Measurements from ENCODE around the gene ROS1. TPM values are rescaled to one million over a fixed set of nuclear protein-coding genes. Genes with fewer than 3 reads are reported as not detected.
"Not testable (repeated sequence)": the region's sequence is repeated elsewhere in the genome, so short reads cannot be mapped to it uniquely, and the experiment has no call there.

Gene ROS1
- total RNA-seq, 1 donor from 2014 or later, result 0.15 TPM

DNA sequence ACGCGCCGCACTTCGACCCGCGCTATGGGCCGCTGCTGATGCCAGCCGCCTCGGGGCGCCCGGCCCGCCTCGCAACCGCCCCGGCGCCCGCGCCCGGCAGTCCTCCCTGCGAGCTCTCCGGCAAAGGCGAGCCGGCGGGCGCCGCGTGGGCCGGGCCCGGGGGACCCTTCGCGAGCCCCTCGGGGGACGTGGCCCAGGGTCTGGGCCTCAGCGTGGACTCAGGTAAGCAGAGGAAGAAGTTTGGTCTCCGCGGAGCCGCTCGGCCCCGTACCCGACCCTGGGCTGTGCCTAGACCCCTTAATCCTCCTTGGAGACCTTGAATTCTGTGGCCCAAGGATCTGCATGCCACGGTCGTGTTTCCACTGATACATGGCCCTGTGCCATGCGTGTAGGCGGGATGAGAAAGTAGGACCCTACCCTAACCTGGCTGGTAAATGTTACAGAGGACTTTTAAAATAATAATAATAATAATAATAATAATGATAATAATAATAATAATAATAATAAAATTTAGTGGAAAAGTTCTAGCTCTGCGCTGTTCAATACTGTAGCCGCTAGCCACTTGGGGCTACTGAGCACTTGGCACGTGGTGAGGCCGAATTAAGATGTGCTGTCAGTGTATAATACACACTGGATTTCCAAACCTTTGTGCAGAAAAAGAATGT is 154.8 kb downstream of the ROS1 start:
- DNase-seq (ENCODE audit: low spot score) (no peak), ATAC-seq (peak; percentile 41)

DNA sequence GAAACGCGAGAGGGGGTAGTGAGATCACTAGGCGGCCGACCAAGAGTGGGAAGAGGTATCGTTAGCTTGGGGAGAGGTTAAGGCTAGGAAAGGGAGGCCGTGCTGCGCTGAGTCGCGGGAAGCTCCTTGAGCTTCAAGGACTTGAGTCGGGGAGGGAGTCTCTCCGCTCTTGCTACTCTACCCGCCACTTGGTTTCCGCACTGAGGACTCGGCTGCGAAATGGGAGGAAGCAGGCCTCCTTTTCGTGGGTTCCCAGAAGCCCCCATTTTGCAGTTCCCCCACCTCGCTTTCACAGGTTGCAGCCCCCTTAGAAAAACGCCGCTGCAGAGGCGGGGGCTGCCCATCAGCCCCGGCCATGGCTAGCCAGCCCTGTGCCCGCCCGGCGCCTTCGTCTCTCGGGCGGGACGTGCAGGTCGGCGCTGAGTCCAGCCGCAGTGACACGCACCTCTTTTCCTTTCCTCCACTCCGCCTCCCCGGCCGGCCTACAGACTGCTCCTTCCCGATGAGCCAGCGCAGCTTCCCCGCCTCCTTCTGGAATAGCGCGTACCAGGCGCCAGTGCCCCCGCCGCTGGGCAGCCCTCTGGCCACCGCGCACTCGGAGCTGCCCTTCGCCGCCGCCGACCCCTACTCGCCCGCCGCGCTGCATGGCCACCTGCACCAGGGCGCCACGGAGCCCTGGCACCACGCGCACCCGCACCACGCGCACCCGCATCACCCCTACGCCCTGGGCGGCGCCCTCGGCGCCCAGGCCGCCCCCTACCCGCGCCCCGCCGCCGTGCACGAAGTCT is 155.5 kb downstream of the ROS1 start:
- no peak for DNase-seq (ENCODE audit: low spot score)
- peak; percentile 35 for ATAC-seq

DNA sequence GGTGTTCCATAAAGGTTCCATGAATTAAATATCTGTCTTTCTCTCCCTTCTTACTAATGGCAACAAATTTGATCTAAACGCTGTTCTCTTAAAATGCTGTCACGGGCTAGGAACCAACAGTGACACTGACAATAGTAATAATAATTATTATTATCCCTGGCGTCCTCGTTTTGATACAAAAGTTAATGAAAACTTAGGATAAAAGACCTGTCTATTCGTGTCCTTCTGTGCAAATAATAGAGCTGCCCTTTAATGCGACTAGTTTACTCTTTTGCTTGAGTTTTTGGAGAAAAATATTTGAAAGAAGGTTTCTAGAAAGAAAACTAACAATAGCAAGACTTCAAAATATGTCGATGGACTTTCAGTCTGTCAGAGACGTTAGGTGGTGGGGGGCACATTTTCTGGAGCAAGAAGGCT is 156.1 kb downstream of the ROS1 start:
- no peak for ATAC-seq
- DNase-seq (ENCODE audit: low spot score), result no peak

DNA sequence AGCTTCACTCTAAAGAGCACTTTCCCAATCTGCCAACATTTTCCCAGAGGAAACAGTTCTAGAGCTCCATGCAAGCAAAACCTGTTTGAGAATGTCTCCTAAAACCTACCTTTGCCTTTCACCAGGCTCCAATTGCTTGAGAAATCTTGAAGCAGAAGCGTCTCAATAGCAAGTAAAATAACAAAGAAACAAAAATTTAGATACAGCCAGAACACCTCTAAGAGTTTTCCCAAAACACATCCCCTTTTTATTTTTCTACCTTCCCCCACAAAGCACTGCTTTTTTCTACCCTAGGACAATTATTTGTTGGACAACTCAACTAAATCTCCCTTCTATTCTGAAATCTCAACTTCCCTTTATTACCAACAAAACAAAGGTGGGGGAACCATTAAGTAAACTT is 156.8 kb downstream of the ROS1 start:
- DNase-seq (ENCODE audit: low spot score) (no peak), ATAC-seq (no peak)

DNA sequence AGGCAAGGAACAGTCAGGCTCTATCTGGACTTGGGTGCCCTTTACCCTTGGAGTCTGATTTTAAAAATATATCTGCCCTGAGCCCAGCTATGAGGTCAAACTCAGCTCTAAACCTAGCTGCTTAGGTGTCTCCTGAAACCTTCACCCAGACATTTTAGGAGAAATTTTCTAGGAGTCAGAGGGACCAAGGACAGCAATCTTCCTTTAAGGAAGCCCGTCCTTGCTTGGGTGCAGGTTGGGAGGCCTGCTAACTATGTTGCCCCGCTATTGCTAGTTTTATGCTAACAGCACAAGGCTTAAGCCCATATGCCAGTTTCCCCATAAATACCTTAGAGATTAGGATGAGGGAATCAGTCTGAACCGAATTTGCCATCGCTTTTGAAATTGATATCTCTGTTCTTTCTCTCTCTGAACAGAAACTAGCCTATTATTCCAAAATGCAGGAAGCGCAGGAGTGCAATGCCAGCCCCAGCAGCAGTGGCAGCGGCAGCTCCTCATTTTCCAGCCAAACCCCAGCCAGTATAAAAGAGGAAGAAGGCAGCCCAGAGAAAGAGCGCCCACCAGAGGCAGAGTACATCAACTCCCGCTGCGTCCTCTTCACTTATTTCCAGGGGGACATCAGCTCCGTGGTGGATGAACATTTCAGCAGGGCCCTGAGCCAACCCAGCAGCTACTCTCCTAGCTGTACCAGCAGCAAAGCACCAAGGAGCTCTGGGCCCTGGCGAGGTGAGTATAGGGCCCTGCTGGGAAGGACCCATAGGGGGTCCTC is 157.8 kb downstream of the ROS1 start:
- DNase-seq (ENCODE audit: low spot score) (no peak), ATAC-seq (no peak)

DNA sequence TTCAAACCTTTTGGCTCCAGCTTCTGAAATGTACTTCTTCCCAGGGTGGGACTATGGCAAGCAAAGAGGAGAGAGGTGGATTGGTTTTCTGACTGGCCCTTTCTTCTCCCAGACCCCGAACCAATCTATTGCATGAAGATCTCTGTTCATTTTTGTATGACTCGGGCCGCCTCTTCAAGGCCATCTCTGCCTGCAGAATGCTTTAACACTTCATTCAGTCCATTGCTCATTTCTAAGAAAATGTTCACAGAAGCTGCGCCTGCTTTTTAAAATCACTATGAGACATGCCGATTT is 158.7 kb downstream of the ROS1 start:
- no peak for DNase-seq (ENCODE audit: low spot score)
- no peak for ATAC-seq

DNA sequence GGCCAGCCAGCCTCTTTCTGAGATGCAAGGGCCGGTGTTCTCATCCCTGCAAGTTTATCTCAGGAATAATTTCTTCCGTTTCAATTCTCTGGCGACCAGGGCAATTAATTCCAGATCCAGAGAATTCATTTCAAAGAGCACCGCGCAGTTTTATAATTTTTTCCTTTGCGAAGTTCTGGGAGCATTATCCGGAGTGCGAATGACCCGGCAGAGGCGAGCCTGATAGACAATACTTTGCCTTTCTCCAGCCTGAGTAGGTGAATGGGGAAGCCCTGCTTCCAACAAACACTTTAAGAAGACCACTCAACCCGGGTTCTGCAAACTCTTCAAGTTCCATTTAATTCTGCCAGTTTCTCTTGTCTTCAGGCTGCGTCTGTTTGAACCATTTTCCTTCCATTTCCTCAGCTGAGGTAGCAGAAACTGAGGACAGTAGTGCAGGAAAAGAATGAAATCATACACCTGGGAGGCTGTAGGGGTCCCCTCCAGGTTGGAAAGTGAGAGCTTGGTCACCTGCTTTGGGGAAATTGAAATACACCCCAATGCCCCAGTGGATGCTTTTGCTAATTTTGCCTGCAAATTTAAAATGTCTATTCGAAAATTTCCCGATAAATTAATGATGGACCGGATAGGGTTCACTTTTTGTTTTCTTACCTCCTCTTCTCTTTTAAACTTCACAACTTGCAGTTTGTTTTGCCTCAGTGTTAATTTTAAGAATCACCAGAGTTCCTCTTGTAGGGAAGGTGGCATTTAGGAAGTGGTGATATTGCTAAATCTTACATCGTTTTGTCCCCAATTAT is 159.3 kb downstream of the ROS1 start:
- no peak for DNase-seq (ENCODE audit: low spot score)
- ATAC-seq, result no peak

DNA sequence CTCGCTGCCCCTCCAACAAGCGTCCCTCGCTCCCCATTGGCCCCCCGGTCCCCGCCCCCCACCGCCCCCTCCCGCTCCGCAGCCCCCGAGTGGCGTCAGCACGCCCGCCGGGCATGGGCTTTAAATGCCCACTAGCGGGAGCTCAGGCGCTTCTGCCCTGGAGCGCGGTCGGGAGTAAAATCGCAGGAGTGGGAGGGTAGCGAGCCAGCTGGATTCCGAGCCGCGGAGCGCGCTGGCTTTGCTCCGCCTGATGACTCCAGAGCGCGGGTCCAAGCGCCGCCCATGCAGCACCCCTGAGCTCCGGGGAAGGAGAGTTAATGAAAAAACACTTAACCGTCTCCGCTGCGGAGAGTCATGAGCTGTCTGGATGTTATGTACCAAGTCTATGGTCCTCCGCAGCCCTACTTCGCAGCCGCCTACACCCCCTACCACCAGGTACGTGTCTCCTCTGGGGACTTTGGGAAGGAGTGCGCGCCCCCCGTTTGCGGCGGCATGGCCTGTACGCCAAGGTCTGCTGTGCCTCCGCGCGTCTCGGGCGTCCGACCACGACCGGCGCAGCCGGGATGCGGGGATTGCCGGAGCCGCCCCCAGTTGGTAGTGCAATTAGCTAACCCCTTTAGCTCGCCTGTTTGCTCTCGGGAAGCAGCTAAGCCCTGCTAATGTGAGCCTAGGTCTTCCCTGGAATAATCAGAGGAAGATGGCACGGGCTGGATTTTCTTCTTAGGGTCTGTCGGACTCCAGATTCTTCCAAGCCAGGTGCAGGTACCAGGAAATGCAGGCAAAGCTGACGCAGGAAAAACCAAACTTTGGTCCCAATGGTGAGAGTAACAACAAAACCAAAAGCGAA is 160.1 kb downstream of the ROS1 start, which contains the start of gene VGLL2:
VGLL2 (plus strand) TSS at position 149 of the 847 bp plus-strand sequence; CDS start at position 355, 206 bp downstream.
- DNase-seq (ENCODE audit: low spot score), result no peak
- peak; percentile 94 for ATAC-seq

DNA sequence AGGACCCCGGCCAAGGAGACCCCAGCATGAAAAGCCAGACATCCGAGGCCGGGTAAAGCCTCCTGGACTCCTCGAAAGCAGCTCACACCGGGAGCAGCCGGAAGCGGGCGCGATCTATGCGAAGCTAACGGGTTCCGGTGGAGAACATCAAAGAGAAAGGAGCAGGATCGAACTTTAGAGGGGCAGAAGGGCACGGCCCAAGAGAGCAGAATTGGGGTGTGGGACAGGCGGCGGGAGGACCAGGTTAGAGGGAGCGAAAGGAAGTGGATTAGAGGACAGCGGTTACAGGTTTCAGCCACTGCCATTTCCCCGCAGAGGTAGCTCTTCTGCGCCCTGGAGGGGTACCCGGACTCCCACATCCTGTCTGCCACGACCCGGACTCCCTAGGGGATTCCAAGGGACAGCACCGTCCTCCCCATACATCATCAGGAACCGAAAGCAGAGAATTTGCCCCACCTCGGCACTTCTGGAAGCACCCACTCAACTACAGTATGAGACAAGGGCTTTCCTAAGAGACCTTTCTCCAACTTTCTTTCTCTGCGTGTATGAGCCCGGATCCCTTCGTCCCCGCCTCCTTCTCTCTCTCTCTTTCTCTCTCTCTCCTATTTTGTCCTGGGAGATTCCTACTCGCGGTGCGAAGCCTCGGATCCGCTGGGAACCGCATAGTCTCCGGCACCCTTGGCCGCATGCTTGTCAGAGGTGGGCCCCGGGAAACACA is 160.9 kb downstream of the ROS1 start:
- ATAC-seq (peak; percentile 50), DNase-seq (ENCODE audit: low spot score) (no peak)

DNA sequence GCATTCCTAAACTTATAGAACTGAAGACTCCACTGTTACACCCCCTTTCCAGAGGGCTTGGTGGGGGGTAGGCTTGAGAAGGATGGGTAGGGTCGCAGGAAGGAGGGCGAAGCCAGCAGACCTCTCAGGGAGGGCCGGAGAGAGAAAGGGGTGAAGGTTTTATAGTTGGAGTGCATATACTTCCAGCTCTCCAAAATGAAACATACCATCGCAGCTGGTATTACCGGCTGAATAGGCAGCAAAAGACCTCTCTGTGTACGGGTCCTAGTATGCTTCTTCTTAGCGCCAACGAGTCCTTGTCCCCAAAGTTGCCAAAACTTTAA is 161.4 kb downstream of the ROS1 start:
- ATAC-seq (peak; percentile 12), DNase-seq (ENCODE audit: low spot score) (no peak)

DNA sequence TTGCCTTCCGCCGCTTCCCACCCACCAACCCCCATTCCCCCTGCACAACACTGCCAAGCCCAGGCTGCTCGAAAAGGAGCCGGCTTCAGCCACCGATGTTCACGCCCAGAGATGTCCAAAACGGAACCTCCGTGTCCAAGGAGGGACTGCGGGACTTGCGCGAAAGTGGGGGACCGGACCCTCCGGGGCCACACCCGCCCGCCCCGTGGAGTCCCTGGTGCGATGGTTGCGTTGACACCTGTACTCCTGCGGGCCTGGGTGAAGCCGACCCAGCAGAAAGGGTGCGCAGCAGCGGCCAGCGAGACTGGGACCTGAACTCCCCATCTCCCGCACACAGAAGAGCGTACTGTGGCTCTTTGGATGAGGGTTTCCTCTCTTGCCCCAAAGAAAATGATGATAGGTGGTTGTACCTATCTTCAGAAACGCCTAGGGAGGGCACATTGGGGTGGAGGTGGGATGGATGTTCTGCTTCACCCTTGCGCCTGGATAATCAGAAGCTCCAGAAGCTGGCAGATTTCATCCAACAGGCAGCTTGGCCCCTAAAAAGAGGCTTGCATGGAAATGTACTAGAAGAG is 162.3 kb downstream of the ROS1 start:
- ATAC-seq (no peak), DNase-seq (ENCODE audit: low spot score) (no peak)

DNA sequence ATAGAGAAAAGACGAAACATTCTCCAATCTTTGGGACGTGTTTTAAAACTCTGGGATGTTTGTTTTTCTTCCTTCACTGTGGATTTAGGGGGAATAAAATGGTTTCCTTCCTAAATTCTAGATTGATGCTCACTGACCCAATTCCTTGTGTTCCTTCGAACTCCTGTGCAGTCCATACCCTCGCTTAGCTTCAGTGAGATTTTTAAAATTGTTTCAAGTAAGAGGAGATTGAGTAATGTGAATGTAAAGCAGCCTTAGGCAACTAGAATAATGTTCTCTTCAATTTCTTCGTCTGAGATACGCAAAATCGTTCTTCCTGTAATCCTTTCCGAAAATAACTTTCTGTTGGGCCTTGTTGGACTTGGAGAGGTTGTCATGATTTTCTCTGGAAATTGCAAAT is 162.9 kb downstream of the ROS1 start:
- ATAC-seq (no peak), DNase-seq (ENCODE audit: low spot score) (no peak)

DNA sequence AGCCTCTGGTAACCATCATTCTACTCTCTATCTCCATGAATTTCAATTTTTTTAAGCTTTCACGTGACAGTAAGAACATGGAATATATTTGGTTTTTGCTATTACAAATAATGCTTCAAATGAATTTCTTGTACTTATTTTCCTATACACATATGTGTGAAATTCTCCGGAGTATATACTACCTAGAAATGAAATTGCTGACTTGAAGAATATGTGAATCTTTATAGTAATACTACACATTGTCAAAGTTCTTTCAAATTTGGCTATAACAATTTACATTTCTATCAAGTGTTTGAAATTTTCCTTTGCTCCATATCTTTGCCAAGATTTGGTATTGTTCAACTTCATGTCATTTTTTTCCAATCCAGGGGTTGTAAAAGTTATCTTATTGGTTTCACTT is 172.0 kb downstream of the ROS1 start:
- DNase-seq (ENCODE audit: low spot score) (no peak), ATAC-seq (no peak)

DNA sequence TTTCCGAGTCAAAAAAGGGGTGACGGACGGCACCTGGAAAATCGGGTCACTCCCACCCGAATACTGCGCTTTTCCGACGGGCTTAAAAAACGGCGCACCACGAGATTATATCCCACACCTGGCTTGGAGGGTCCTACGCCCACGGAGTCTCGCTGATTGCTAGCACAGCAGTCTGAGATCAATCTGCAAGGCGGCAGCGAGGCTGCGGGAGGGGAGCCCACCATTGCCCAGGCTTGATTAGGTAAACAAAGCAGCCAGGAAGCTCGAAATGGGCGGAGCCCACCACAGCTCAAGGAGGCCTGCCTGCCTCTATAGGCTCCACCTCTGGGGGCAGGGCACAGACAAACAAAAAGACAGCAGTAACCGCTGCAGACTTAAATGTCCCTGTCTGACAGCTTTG is 180.8 kb downstream of the ROS1 start:
- not testable (repeated sequence) for ATAC-seq; DNase-seq (ENCODE audit: low spot score)

DNA sequence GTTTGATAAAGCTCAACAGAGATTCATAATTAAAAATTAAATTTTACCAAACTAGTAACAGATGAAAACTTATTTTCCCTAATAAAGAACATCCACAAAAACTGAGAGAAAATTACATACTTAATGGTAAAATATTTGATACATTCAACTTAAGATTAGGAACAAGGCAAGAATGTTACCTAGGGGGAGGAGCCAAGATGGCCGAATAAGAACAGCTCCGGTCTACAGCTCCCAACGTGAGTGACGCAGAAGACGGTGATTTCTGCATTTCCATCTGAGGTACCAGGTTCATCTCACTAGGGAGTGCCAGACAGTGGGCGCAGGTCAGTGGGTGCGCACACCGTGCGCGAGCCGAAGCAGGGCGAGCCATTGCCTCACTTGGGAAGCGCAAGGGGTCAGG is 181.2 kb downstream of the ROS1 start:
- not testable (repeated sequence) for ATAC-seq

More for the DNA sequence above, 181.2 kb downstream of the ROS1 start:
- DNase-seq (ENCODE audit: low spot score), result not testable (repeated sequence)

All from left lobe of liver (tissue), 2 donors.